ENCODE data around the gene RGL4. TPM values are rescaled to one million over a fixed set of nuclear protein-coding genes. Genes with fewer than 3 reads are reported as not detected.
"Not testable (repeated sequence)": the region's sequence is repeated elsewhere in the genome, so short reads cannot be mapped to it uniquely, and the experiment has no call there.

Gene RGL4
- total and polyA plus RNA-seq, 2 donors (not counting 1 experiment from before 2014, with no cell fraction given): 0.81 to 2.7 TPM

DNA sequence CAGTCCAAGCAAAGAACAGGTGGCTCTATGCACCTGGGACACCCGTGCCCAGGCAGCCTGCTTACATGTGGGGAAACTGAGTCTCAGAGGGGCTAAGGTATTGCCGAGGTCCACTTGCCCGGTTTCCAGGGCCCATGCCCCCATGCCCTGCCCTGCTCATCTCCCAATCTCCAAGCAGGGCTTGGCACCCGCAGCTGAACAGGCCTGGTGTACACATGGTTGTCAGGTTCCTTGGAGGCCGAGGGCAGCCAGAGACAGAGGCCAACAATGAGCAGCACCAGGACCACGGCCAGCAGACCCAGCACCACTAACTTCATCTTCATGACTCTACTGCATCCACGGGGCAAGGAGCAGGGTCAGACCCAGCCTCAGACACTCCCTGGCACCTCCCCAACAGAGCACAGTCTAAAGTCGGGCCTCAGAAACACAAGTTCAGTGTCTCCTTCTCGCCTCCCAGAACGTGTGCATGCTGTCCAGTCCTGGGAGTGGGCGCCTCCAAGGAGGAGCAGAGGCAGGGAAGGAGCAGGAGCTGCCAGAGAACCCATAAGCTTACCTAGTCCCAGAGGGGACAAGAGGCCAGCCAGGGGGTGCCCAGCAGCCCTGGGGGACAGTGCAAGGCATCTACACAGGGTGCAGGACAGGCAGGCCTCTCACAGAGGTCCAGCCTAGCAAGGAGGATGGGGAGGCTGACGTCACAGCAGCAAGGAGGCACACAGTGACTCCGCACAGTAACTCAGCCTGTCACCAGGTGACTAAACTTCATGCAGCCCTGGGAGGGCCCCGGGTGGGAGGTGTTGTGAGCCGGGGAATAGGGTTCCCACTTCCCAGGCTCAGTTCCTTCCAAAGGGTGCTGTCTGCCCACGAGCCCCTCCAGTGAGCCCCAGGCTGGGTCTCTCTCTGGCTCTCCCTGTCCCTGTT, 20.2 kb upstream of the RGL4 start:
- no peak overlapping the region for H2AFZ ChIP-seq (ENCODE audit: insufficient read depth, low read depth, low read length, poor library complexity, severe bottlenecking)
- ATAC-seq (ENCODE audit: low read depth): no peak
- H3K27ac ChIP-seq (ENCODE audit: low read length in 2 of 2): no peak overlapping the region
- TF ChIP-seq CTCF (IDR thresholded peaks at IDR 0.05) (no peak), EZH2 (IDR thresholded peaks at IDR 0.05; ENCODE audit: borderline replicate concordance, insufficient read depth, low read depth, low read length, poor library complexity, severe bottlenecking) (no peak)
- H4K20me1 ChIP-seq (ENCODE audit: control insufficient read depth, insufficient read depth, low read length, poor library complexity, severe bottlenecking): no peaks in the 10 kb centered on the region
- H3K9me3 ChIP-seq (ENCODE audit: control extremely low read depth in 1 of 3, control insufficient read depth in 2 of 3, insufficient read depth in 1 of 3, low read length in 2 of 3): no peaks in the 10 kb centered on the region
- H3K4me1 Mint-ChIP-seq: no peaks in the 10 kb centered on the region
- H3K4me1 ChIP-seq (ENCODE audit: control insufficient read depth in 2 of 2, insufficient read depth in 2 of 2, low read length in 2 of 2): peaks cover 0 to 2% of the 10 kb centered on the region in 2 donors
- no peak overlapping the region for H3K27ac Mint-ChIP-seq
- no peak for DNase-seq
- no peak overlapping the region for H3K9ac ChIP-seq (ENCODE audit: low read length)
- no peaks in the 10 kb centered on the region for H3K36me3 ChIP-seq (replicated peaks in 1 of 2; ENCODE audit: control extremely low read depth in 1 of 2, control insufficient read depth in 1 of 2, extremely low read depth in 1 of 2, insufficient read depth in 2 of 2, low read length in 1 of 2)
- no peaks in the 10 kb centered on the region for H3K79me2 ChIP-seq (ENCODE audit: control insufficient read depth, insufficient read depth, low read length)
- POLR2A ChIA-PET: no interaction called here
- H3K4me3 ChIP-seq (ENCODE audit: control extremely low read depth in 1 of 5, extremely low read depth in 1 of 5, insufficient read depth in 1 of 5, low read depth in 2 of 5, low read length in 4 of 5): no peak overlapping the region
- intact Hi-C loops (cut with micrococcal nuclease): no loop called here
- 94% methylated on average over 15 of the region's 16 CpGs for WGBS (ENCODE audit: insufficient coverage)
- no peak overlapping the region for H3K4me2 ChIP-seq (replicated peaks; ENCODE audit: low read depth, low read length, poor library complexity, severe bottlenecking)
- H3K4me3 Mint-ChIP-seq: no peak overlapping the region
- H3K27me3 Mint-ChIP-seq: no peaks in the 10 kb centered on the region
- CTCF ChIA-PET: no interaction called here
- no peaks in the 10 kb centered on the region for H3K27me3 ChIP-seq (replicated peaks in 1 of 4; ENCODE audit: control extremely low read depth in 1 of 4, control insufficient read depth in 3 of 4, insufficient read depth in 4 of 4, low read length in 3 of 4)
- no peaks in the 10 kb centered on the region for H3K9me3 Mint-ChIP-seq (ENCODE audit: insufficient read depth)

DNA sequence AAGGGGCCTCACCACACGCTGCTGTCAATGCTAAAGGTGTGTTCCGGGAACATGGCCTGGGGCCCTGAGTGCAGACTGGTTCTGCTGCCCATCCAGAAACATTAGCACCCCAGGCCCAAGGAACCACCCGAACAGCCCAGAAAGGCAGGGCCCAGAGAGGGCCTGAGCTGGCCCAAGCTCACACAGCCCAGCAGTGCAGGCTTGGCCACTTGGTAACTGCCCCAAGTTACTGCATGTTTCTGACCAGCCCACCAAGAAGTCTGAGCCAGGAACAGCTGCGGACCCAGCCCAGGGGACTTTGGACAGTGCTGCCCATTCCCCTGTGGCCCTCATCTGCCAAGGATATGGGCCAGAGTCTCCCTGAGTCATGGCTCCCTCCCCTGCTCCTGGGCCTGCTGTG, 19.4 kb upstream of the RGL4 start:
- not testable (repeated sequence) for H3K27me3 ChIP-seq (replicated peaks in 1 of 4; ENCODE audit: control extremely low read depth in 1 of 4, control insufficient read depth in 3 of 4, insufficient read depth in 4 of 4, low read length in 3 of 4)
- no CpG with 5 or more reads among the region's 4 CpGs for WGBS (ENCODE audit: insufficient coverage)

GRCh38 chr22:23672307-23673049, 18.3 kb upstream of the RGL4 start:
- H3K4me2 ChIP-seq (replicated peaks; ENCODE audit: low read depth, low read length, poor library complexity, severe bottlenecking); H3K27ac Mint-ChIP-seq; H3K4me1 Mint-ChIP-seq; H3K9me3 Mint-ChIP-seq (ENCODE audit: insufficient read depth); H3K27me3 Mint-ChIP-seq; intact Hi-C loops (cut with micrococcal nuclease); H3K27ac ChIP-seq (ENCODE audit: low read length in 2 of 2); H3K79me2 ChIP-seq (ENCODE audit: control insufficient read depth, insufficient read depth, low read length); H2AFZ ChIP-seq (ENCODE audit: insufficient read depth, low read depth, low read length, poor library complexity, severe bottlenecking); H3K4me3 Mint-ChIP-seq; H3K27me3 ChIP-seq (replicated peaks in 1 of 4; ENCODE audit: control extremely low read depth in 1 of 4, control insufficient read depth in 3 of 4, insufficient read depth in 4 of 4, low read length in 3 of 4); H3K9ac ChIP-seq (ENCODE audit: low read length); DNase-seq; ATAC-seq (ENCODE audit: low read depth); H3K36me3 ChIP-seq (replicated peaks in 1 of 2; ENCODE audit: control extremely low read depth in 1 of 2, control insufficient read depth in 1 of 2, extremely low read depth in 1 of 2, insufficient read depth in 2 of 2, low read length in 1 of 2); H3K9me3 ChIP-seq (ENCODE audit: control extremely low read depth in 1 of 3, control insufficient read depth in 2 of 3, insufficient read depth in 1 of 3, low read length in 2 of 3); CTCF ChIA-PET; H3K4me3 ChIP-seq (ENCODE audit: control extremely low read depth in 1 of 5, extremely low read depth in 1 of 5, insufficient read depth in 1 of 5, low read depth in 2 of 5, low read length in 4 of 5); H4K20me1 ChIP-seq (ENCODE audit: control insufficient read depth, insufficient read depth, low read length, poor library complexity, severe bottlenecking): not testable (repeated sequence)
- peaks cover 0 to 11% of the 10 kb centered on the region in 2 donors for H3K4me1 ChIP-seq (ENCODE audit: control insufficient read depth in 2 of 2, insufficient read depth in 2 of 2, low read length in 2 of 2)
- POLR2A ChIA-PET: interaction anchor here (0.5 kb wide), 1 partner anchor 54 kb away, joined by 5 read pairs; no protein-coding TSS in a partner anchor
- WGBS (ENCODE audit: insufficient coverage): 100% methylated on average over 3 of the region's 8 CpGs

More for the DNA sequence above, 19.4 kb upstream of the RGL4 start:
- H4K20me1 ChIP-seq (ENCODE audit: control insufficient read depth, insufficient read depth, low read length, poor library complexity, severe bottlenecking); H3K9ac ChIP-seq (ENCODE audit: low read length); H3K36me3 ChIP-seq (replicated peaks in 1 of 2; ENCODE audit: control extremely low read depth in 1 of 2, control insufficient read depth in 1 of 2, extremely low read depth in 1 of 2, insufficient read depth in 2 of 2, low read length in 1 of 2); H3K27ac ChIP-seq (ENCODE audit: low read length in 2 of 2); H3K4me1 ChIP-seq (ENCODE audit: control insufficient read depth in 2 of 2, insufficient read depth in 2 of 2, low read length in 2 of 2); H3K9me3 Mint-ChIP-seq (ENCODE audit: insufficient read depth); POLR2A ChIA-PET; H3K4me2 ChIP-seq (replicated peaks; ENCODE audit: low read depth, low read length, poor library complexity, severe bottlenecking); intact Hi-C loops (cut with micrococcal nuclease); H3K4me1 Mint-ChIP-seq; H2AFZ ChIP-seq (ENCODE audit: insufficient read depth, low read depth, low read length, poor library complexity, severe bottlenecking); H3K27me3 Mint-ChIP-seq; H3K79me2 ChIP-seq (ENCODE audit: control insufficient read depth, insufficient read depth, low read length); CTCF ChIA-PET; H3K4me3 ChIP-seq (ENCODE audit: control extremely low read depth in 1 of 5, extremely low read depth in 1 of 5, insufficient read depth in 1 of 5, low read depth in 2 of 5, low read length in 4 of 5); H3K4me3 Mint-ChIP-seq; ATAC-seq (ENCODE audit: low read depth); DNase-seq; H3K27ac Mint-ChIP-seq; H3K9me3 ChIP-seq (ENCODE audit: control extremely low read depth in 1 of 3, control insufficient read depth in 2 of 3, insufficient read depth in 1 of 3, low read length in 2 of 3): not testable (repeated sequence)

Measured in B cell (primary cell).